Measurements from ENCODE around the gene ZNF71.

ZNF71 gene

GRCh38 chr19:56572589-56572988 is 22.5 kb upstream of the ZNF71 start:
- POLR2A ChIA-PET (ENCODE audit: low non-redundant PET), result no interaction called here
- CTCF ChIA-PET, result interaction anchor here (0.6 kb wide), 1 partner anchor 964 kb away, joined by 4 read pairs; no protein-coding TSS in a partner anchor
- DNase-seq (ENCODE audit: low spot score), result no peak
- TF ChIP-seq CTCF (conservative IDR thresholded peaks at IDR 0.05; ENCODE audit: low read depth), result no peak
- H3K27ac ChIP-seq, result no peak overlapping the region

- no peak for TF ChIP-seq CTCF (conservative IDR thresholded peaks at IDR 0.05; ENCODE audit: low read depth)
- ChIA-PET POLR2A (ENCODE audit: low non-redundant PET) (no interaction called here), CTCF (no interaction called here)
- no peak overlapping the region for H3K27ac ChIP-seq
- no peak for DNase-seq (ENCODE audit: low spot score)
Measured at GRCh38 chr19:56573914-56574313, 21.2 kb upstream of the ZNF71 start.

GRCh38 chr19:56577719-56578602 is 17.1 kb upstream of the ZNF71 start:
- TF ChIP-seq CTCF (conservative IDR thresholded peaks at IDR 0.05; ENCODE audit: low read depth), result no peak
- no peak for DNase-seq (ENCODE audit: low spot score)
- H3K27ac ChIP-seq, result no peak overlapping the region
- CTCF ChIA-PET, result no interaction called here
- POLR2A ChIA-PET (ENCODE audit: low non-redundant PET), result no interaction called here

- POLR2A ChIA-PET (ENCODE audit: low non-redundant PET), result interaction anchor here (0.7 kb wide), 1 partner anchor 25 kb away, joined by 3 read pairs; no protein-coding TSS in a partner anchor
Measured at GRCh38 chr19:56594446-56594782, 688 bp upstream of the ZNF71 start.

GRCh38 chr19:56595548-56595899 is 422 bp downstream of the ZNF71 start:
- peak overlapping the region; percentile 61 for H3K27ac ChIP-seq
- ChIA-PET POLR2A (ENCODE audit: low non-redundant PET) (no interaction called here), CTCF (interaction anchor here (0.5 kb wide), 1 partner anchor 577 kb away, joined by 4 read pairs; no protein-coding TSS in a partner anchor)
- DNase-seq (ENCODE audit: low spot score), result no peak
- no peak for TF ChIP-seq CTCF (conservative IDR thresholded peaks at IDR 0.05; ENCODE audit: low read depth)

More at GRCh38 chr19:56594446-56594782, 688 bp upstream of the ZNF71 start:
- no peak overlapping the region for H3K27ac ChIP-seq
- DNase-seq (ENCODE audit: low spot score), result no peak
- CTCF ChIA-PET, result no interaction called here
- TF ChIP-seq CTCF (conservative IDR thresholded peaks at IDR 0.05; ENCODE audit: low read depth), result no peak

GRCh38 chr19:56596676-56597075 is 1.6 kb downstream of the ZNF71 start:
- no peak overlapping the region for H3K27ac ChIP-seq
- DNase-seq (ENCODE audit: low spot score), result no peak
- TF ChIP-seq CTCF (conservative IDR thresholded peaks at IDR 0.05; ENCODE audit: low read depth), result no peak
- ChIA-PET CTCF (no interaction called here), POLR2A (ENCODE audit: low non-redundant PET) (no interaction called here)

Data from RWPE1 (cell line).